ENCODE data around the gene TCTN2. TPM values are rescaled to one million over a fixed set of nuclear protein-coding genes. Genes with fewer than 3 reads are reported as not detected.

TCTN2 gene
- total and polyA plus RNA-seq, 11 donors: 1.3 to 5.7 (median 4.5) TPM

- no peak for TF ChIP-seq POLR2A (IDR thresholded peaks at IDR 0.05)
- no peak for TF ChIP-seq CTCF (IDR thresholded peaks at IDR 0.05)
- no peak overlapping the region for H3K4me3 ChIP-seq
- intact Hi-C loops (cut with DNase I): no loop called here
- H3K9me3 ChIP-seq: no peaks in the 10 kb centered on the region
- ATAC-seq: no peak
- DNase-seq: no peak
- no peak overlapping the region for H3K27ac ChIP-seq
- peaks cover 0 to 17% (median 0%) of the 10 kb centered on the region in 12 donors for H3K4me1 ChIP-seq
- peaks cover 0 to 98% (median 89%) of the 10 kb centered on the region in 9 donors for H3K36me3 ChIP-seq
- 96 to 100% (median 98%) methylated on average over 9 to 10 of the region's 10 CpGs for WGBS, 4 donors
- no peaks in the 10 kb centered on the region for H3K27me3 ChIP-seq
Observed at GRCh38 chr12:123749355-123749754, 78.4 kb downstream of the TCTN2 start.

- H3K27me3 ChIP-seq: no peaks in the 10 kb centered on the region
- 91 to 92% (median 91%) methylated on average over 6 to 8 of the region's 8 CpGs for WGBS, 4 donors
- DNase-seq: no peak
- intact Hi-C loops (cut with DNase I): no loop called here
- no peak for TF ChIP-seq POLR2A (IDR thresholded peaks at IDR 0.05)
- TF ChIP-seq CTCF (IDR thresholded peaks at IDR 0.05): no peak
- ATAC-seq: no peak
- peaks cover 0 to 98% (median 89%) of the 10 kb centered on the region in 9 donors for H3K36me3 ChIP-seq
- no peak overlapping the region for H3K27ac ChIP-seq
- H3K9me3 ChIP-seq: no peaks in the 10 kb centered on the region
- H3K4me3 ChIP-seq: no peak overlapping the region
- peaks cover 0 to 17% (median 0%) of the 10 kb centered on the region in 12 donors for H3K4me1 ChIP-seq
Observed at GRCh38 chr12:123750159-123750656, 79.3 kb downstream of the TCTN2 start.

GRCh38 chr12:123752046-123752445 is 81.1 kb downstream of the TCTN2 start:
- Histone ChIP-seq H3K36me3 (peaks cover 0 to 92% (median 91%) of the 10 kb centered on the region in 9 donors), H3K9me3 (no peaks in the 10 kb centered on the region), H3K27ac (no peak overlapping the region), H3K4me3 (no peak overlapping the region), H3K27me3 (no peaks in the 10 kb centered on the region), H3K4me1 (peaks cover 0 to 16% (median 0%) of the 10 kb centered on the region in 12 donors)
- intact Hi-C loops (cut with DNase I): no loop called here
- WGBS, 4 donors: 95 to 97% (median 96%) methylated on average over 3 of the region's 3 CpGs
- DNase-seq (no peak), ATAC-seq (no peak)
- TF ChIP-seq CTCF (IDR thresholded peaks at IDR 0.05) (no peak), POLR2A (IDR thresholded peaks at IDR 0.05) (no peak)

- WGBS, 4 donors: 89 to 96% (median 94%) methylated on average over 12 of the region's 12 CpGs
- no peak overlapping the region for H3K27ac ChIP-seq
- no peaks in the 10 kb centered on the region for H3K4me1 ChIP-seq
- intact Hi-C loops (cut with DNase I): no loop called here
- ATAC-seq (no peak), DNase-seq (no peak)
- no peaks in the 10 kb centered on the region for H3K27me3 ChIP-seq
- H3K36me3 ChIP-seq: peaks cover 0 to 92% (median 83%) of the 10 kb centered on the region in 9 donors
- no peaks in the 10 kb centered on the region for H3K9me3 ChIP-seq
- TF ChIP-seq CTCF (IDR thresholded peaks at IDR 0.05) (no peak), POLR2A (IDR thresholded peaks at IDR 0.05) (no peak)
- no peak overlapping the region for H3K4me3 ChIP-seq
Observed at GRCh38 chr12:123754041-123754772, 83.3 kb downstream of the TCTN2 start.

All from heart left ventricle (tissue), 16 donors.